Fibroblast of villous mesenchyme (primary cell): Measurements from ENCODE around the gene ABCC1. TPM values are rescaled to one million over a fixed set of nuclear protein-coding genes. Genes with fewer than 3 reads are reported as not detected.
A peak's percentile ranks its signal among the peaks of the same experiment; 100 is the strongest.

Experiments used
- DNase-seq: peaks from one replicate; pipeline ENCODE4 v3.0.0-alpha.2; 2010; ENCODE audit warnings: low read depth
- H3K4me3 ChIP-seq: 2 replicates; pipeline ENCODE4 v1.5.1; 2011; ENCODE audit warnings: low read depth, mild to moderate bottlenecking, low read length
- total RNA-seq: library from RNA; depleted of rRNA; stranded (reverse); fragments of >200 nt; gene quantifications from 2 replicates; pipeline ENCODE4 v1.2.3, GENCODE V29; 2012
- TF ChIP-seq, protein P1 (sequence below): IDR thresholded peaks from 2 replicates; pipeline ENCODE4 v1.5.1; 2012; ENCODE audit warnings: low read depth, mild to moderate bottlenecking, low read length; ENCODE audit not compliant: insufficient read depth

The ABCC1 gene
- total RNA-seq, 1 donor: 34.1 TPM

DNA sequence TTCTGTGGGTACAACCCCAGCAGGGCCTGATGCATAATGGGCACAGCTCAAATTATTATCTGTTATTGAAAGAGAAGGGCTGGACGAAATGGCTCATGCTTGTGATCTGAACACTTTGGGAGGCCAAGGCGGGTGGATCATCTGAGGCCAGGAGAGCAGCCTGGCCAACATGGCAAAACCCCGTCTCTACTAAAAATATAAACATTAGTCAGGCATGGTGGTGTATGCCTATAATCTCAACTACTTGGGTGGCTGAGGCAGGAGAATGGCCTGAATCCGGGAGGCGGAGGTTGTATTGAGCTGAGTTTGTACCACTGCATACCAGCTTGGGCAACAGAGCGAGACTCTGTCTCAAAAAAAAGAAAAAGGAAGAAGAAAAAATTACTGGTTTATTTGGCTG lies 100.7 kb downstream of the ABCC1 start:
- no peak for DNase-seq
- no peak overlapping the region for H3K4me3 ChIP-seq
- TF ChIP-seq, protein P1, sequence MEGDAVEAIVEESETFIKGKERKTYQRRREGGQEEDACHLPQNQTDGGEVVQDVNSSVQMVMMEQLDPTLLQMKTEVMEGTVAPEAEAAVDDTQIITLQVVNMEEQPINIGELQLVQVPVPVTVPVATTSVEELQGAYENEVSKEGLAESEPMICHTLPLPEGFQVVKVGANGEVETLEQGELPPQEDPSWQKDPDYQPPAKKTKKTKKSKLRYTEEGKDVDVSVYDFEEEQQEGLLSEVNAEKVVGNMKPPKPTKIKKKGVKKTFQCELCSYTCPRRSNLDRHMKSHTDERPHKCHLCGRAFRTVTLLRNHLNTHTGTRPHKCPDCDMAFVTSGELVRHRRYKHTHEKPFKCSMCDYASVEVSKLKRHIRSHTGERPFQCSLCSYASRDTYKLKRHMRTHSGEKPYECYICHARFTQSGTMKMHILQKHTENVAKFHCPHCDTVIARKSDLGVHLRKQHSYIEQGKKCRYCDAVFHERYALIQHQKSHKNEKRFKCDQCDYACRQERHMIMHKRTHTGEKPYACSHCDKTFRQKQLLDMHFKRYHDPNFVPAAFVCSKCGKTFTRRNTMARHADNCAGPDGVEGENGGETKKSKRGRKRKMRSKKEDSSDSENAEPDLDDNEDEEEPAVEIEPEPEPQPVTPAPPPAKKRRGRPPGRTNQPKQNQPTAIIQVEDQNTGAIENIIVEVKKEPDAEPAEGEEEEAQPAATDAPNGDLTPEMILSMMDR: no peak

DNA sequence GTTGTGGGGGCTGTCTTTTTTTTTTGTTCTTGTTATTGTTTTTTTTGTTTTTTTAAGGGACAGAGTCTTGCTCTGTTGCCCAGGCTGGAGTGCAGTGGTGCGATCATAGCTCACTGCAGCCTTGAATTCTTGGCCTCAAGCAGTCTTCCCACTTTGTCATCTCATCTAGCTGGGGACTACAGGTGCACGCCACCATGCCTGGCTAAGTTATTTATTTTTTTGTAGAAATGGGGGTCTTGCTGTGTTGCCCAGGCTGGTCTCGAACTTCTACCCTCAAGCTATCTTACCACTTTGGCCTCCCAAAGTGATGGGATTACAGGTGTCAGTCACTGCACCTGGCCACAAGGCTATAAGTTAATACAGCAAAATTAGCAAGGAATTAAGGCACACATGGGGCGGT lies 101.7 kb downstream of the ABCC1 start:
- H3K4me3 ChIP-seq: no peak overlapping the region
- TF ChIP-seq, protein P1: no peak
- no peak for DNase-seq

DNA sequence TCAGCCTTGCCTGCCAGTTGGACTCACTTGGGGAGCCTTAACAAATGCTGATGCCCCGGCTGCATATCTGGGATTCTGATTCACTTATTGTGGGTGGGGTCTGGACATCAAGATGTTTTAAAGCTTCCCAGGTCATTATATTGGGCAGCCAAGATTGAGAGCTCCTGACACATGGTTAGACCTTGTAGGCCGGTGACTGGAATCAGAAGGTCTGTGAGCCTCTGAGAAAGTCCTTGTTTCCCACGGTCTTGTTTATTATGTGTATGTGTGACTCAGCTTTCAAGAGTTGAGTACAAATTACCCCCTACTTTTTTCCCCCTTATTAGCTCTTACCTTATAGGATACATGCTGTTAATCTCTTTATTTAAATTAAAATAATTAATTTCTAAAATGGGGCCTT lies 103.5 kb downstream of the ABCC1 start:
- DNase-seq: peak; percentile 53
- no peak overlapping the region for H3K4me3 ChIP-seq
- TF ChIP-seq, protein P1: no peak

DNA sequence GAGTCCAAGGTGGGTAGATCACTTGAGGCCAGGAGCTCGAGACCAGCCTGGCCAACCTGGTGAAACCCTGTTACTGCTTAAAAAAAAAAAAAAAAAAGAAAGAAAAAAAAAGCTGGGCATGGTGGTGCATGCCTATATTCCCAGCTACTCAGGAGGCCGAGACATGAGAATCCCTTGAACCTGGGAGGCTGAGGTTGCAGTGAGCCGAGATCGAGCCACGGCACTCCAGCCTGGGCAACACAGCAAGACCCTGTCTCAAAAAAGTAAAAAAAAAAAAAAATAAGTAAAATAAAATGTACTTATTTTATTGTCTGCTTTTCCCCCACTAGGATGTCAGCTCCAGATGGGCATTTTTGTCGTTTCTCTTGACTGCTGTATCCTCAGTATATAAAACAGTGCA lies 107.7 kb downstream of the ABCC1 start:
- no peak for DNase-seq
- TF ChIP-seq, protein P1: no peak
- H3K4me3 ChIP-seq: no peak overlapping the region

DNA sequence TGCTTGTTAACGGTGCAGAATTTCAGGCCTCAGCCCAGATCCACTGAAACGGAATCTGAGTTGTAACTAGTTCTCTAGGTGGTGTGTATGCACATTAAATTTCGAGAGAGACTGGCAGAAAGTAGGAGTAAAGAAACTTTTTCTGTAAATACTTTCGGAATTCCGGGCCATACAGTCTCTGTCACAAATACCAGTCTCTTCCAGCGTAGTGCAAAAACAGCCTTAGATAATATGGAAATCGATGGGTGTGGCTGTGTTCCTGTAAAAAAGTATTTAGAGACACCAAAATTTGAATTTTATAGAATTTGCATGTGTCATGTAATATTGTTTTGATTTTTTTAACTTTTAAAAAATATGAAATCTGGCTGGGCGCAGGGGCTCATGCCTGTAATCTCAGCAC lies 109.7 kb downstream of the ABCC1 start:
- no peak for DNase-seq
- TF ChIP-seq, protein P1: no peak
- H3K4me3 ChIP-seq: no peak overlapping the region

DNA sequence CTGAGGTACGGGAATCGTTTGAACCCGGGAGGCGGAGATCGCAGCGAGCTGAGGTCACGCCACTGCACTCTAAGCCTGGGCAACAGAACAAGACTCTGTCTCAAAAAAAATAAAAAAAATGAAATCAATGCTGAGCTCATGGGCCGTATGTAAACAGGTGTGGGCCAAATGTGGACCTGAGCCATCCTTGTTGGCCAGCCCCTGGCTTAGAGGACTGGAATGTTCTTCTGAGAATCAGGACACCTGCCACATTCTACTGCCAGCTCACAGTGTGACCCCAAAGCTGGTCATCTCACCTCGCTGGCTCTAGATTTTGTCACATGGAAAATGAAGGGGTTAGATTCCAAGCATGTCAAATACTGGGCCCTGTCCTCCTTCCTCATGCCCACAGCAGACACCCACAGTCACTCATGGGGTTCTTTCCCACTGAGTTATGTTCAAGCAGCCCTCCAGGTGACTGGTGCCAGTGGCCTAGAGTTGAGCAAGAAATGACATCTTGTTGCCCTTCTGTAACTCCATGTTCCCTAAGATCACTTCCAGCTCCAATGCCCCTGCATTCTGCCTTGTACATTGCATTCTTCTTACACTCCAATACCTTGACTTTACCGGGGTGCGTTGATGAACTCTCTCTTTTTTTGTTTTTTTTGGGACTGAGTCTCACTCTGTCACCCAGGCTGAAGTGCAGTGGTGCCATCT lies 110.6 kb downstream of the ABCC1 start:
- DNase-seq: no peak
- TF ChIP-seq, protein P1: no peak
- no peak overlapping the region for H3K4me3 ChIP-seq
